Type B pancreatic cell (in vitro differentiated cells): ENCODE results near the gene ITPR3. TPM values are rescaled to one million over a fixed set of nuclear protein-coding genes. Genes with fewer than 3 reads are reported as not detected.
A peak's percentile ranks its signal among the peaks of the same experiment; 100 is the strongest.

ENCODE experiments used
- DNase-seq: peaks from one replicate; pipeline ENCODE4 v3.0.0; 2021; ENCODE audit warnings: mixed read lengths; ENCODE audit not compliant: unreplicated experiment; ENCODE audit errors: extremely low spot score
- H3K27ac Mint-ChIP-seq: 2 replicates; pipeline ENCODE4 v1.8.0; 2021; ENCODE audit warnings: mild to moderate bottlenecking, mixed read lengths
- H3K27me3 Mint-ChIP-seq: 2 replicates; pipeline ENCODE4 v1.8.0; 2021; ENCODE audit warnings: mixed read lengths
- H3K36me3 Mint-ChIP-seq: 2 replicates; pipeline ENCODE4 v1.8.0; 2021; ENCODE audit warnings: mixed read lengths
- H3K4me1 Mint-ChIP-seq: one replicate; pipeline ENCODE4 v1.8.0; 2021; ENCODE audit warnings: mixed read lengths; ENCODE audit not compliant: unreplicated experiment
- H3K4me3 Mint-ChIP-seq: 2 replicates; pipeline ENCODE4 v1.8.0; 2021; ENCODE audit warnings: mild to moderate bottlenecking, mixed read lengths
- H3K9me3 Mint-ChIP-seq: 2 replicates; pipeline ENCODE4 v1.8.0; 2021; ENCODE audit warnings: mixed read lengths
- total RNA-seq: library from RNA; stranded (reverse); gene quantifications from 2 replicates; pipeline ENCODE4 v1.2.1, GENCODE V29; 2021; ENCODE audit warnings: low replicate concordance
- TF ChIP-seq, protein P1 (sequence below): fragments of 200-600 bp; sonication (generic); conservative IDR thresholded peaks from 2 replicates; pipeline ENCODE4 v1.5.0; 2021; ENCODE audit warnings: antibody characterized with exemption, mild to moderate bottlenecking

Gene ITPR3
- total RNA-seq, 1 donor from 2014 or later: 24.6 TPM

DNA sequence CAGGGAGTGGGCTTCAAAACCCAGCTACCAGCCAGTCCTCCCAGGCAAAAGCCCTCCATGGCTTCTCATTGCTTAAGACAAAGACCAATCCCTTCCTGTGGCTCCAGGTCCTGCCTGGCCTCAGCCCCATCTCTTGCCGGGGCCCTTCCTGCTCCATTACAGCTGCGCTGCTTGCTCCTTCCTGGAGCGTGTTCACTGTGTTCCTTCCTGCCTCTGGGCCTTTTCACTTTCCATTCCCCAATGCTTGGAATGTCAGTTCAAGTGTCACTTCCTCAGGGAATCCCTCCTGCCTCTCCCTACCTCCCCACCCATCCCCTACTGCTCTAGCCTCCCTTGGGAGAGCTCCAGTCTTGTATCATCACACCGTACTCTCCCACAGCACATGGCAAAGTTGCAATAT lies 11.1 kb upstream of the ITPR3 start:
- H3K27me3 Mint-ChIP-seq: peaks cover 4% of the 10 kb centered on the region
- H3K27ac Mint-ChIP-seq: peak overlapping the region; percentile 82
- peaks cover 4% of the 10 kb centered on the region for H3K9me3 Mint-ChIP-seq
- no peak for DNase-seq
- TF ChIP-seq, protein P1, sequence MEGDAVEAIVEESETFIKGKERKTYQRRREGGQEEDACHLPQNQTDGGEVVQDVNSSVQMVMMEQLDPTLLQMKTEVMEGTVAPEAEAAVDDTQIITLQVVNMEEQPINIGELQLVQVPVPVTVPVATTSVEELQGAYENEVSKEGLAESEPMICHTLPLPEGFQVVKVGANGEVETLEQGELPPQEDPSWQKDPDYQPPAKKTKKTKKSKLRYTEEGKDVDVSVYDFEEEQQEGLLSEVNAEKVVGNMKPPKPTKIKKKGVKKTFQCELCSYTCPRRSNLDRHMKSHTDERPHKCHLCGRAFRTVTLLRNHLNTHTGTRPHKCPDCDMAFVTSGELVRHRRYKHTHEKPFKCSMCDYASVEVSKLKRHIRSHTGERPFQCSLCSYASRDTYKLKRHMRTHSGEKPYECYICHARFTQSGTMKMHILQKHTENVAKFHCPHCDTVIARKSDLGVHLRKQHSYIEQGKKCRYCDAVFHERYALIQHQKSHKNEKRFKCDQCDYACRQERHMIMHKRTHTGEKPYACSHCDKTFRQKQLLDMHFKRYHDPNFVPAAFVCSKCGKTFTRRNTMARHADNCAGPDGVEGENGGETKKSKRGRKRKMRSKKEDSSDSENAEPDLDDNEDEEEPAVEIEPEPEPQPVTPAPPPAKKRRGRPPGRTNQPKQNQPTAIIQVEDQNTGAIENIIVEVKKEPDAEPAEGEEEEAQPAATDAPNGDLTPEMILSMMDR: no peak
- H3K36me3 Mint-ChIP-seq: no peaks in the 10 kb centered on the region
- peaks cover 27% of the 10 kb centered on the region for H3K4me1 Mint-ChIP-seq
- H3K4me3 Mint-ChIP-seq: peak overlapping the region; percentile 20

DNA sequence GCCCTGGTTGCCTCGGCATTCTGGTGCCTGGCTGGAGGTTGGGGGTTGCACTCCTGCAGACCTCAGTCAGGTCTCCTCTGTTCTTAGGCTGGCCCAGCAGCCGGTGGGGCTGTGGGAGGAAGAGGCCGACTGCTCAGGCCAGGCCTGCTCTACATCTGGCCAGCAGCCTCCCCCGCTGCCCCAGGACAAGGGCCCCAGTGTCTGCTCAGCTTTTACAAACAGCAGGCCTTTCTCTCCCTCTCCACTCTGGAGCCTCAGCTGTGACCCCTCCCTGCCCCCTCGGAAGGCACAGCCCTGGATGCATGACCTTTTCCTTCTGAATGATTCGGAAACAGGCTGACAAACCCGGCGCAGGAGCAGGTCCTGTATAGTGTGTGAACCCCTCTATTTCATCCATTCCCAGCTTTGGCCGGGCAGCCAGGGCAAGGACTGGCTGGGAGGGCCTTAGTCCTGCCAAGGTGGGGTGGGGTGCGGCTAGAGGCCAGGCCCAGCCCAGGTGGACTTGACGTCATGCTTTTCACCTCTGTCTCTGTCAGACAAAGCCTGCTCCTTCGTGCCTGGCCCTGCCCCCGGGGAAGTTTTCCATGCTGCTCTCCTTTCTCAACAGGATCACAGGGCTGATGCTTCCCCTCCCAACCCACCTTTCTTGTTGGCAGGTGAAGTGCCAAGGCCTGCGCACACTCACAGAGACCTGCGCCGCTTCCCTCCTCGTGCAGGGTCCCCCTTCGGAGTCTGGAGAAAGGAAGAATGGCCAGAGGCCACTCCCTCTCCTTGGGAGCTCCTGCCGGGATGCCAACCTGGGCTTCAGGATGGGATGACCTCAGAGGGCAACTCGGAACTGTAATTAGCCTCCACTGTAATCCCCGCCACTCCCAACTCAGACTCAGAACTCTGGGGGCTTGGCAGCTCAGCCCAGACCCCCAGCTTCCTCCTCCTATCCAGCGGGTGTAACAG lies 10.1 kb upstream of the ITPR3 start:
- Mint-ChIP-seq H3K9me3 (no peaks in the 10 kb centered on the region), H3K4me3 (peak overlapping the region; percentile 68), H3K27me3 (peaks cover 4% of the 10 kb centered on the region), H3K27ac (peak overlapping the region; percentile 88), H3K36me3 (no peaks in the 10 kb centered on the region), H3K4me1 (peaks cover 27% of the 10 kb centered on the region)
- TF ChIP-seq, protein P1: no peak
- no peak for DNase-seq

DNA sequence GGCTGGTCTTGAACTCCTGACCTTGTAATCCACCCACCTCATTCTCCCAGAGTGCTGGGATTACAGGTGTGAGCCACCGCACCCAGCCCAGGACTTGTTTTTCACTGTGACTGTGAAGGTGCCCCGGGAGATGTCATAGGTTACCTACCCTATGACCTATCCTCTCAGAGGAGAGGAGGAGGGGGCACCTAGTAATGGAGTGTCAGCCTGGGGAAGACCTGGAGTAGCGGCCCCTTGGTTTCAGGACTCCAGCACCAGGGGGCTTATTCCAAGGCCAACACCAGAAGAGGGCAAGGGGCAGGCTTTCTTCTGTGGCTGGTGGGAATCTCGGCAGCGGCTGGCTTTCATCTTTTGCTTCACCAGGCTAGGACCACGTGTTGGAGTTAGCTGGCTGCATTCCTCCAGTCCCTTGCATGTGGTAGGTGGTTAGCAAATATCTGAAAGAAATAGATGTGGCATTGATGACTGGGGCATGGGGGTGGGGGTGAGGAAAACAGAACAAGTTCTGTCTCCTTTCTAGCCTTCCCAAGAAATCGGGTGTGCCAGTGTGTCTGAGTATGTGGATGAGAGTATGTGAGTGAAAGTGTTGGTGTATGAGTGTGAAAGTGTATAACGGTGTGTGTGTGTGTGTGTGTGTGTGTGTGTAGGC lies 7.9 kb upstream of the ITPR3 start:
- TF ChIP-seq, protein P1: no peak
- H3K4me3 Mint-ChIP-seq: no peak overlapping the region
- peaks cover 6% of the 10 kb centered on the region for H3K27me3 Mint-ChIP-seq
- no peaks in the 10 kb centered on the region for H3K9me3 Mint-ChIP-seq
- H3K36me3 Mint-ChIP-seq: no peaks in the 10 kb centered on the region
- DNase-seq: no peak
- H3K4me1 Mint-ChIP-seq: peaks cover 21% of the 10 kb centered on the region
- peak overlapping the region; percentile 16 for H3K27ac Mint-ChIP-seq

DNA sequence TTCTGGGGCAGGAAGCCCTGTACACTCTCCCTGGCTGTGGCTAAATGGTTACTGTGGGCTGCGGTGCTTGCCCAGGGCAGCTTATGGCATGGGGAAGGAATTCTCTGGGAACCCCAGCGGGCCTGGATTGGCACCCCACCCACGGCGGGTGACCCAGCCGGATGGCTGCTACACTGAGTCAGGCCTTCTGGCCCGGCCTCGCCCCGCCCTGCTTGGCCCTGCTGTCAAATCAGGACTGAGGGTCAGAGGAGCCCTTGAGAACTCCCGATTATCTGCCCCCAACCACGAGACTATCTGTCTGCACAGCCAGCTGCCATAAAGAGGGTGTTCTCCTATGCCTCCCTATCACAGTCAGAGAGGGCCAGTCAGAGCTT lies 7.3 kb upstream of the ITPR3 start:
- H3K4me1 Mint-ChIP-seq: peaks cover 21% of the 10 kb centered on the region
- H3K4me3 Mint-ChIP-seq: no peak overlapping the region
- H3K27ac Mint-ChIP-seq: peak overlapping the region; percentile 16
- no peaks in the 10 kb centered on the region for H3K9me3 Mint-ChIP-seq
- TF ChIP-seq, protein P1: no peak
- DNase-seq: no peak
- H3K36me3 Mint-ChIP-seq: no peaks in the 10 kb centered on the region
- peaks cover 10% of the 10 kb centered on the region for H3K27me3 Mint-ChIP-seq

DNA sequence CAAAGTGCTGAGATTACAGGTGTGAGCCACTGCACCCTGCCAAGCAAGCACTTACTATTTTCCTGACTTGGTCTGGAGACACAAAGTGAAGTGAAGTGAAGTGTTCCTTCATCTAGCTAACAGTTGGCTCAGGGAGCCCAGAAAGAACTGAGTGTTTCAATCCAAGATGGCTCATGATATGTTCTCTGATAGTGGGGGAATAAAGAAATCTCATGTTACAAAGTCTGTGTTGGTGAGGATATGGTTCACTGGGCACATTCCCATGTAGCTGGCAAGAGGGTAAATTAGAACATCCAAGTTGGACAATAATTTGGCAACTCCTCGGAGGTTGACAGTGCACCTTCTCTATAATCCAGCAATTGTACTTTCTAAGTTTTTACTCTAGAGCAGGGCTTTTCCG lies 5.0 kb upstream of the ITPR3 start:
- no peak overlapping the region for H3K4me3 Mint-ChIP-seq
- no peaks in the 10 kb centered on the region for H3K36me3 Mint-ChIP-seq
- TF ChIP-seq, protein P1: no peak
- peaks cover 29% of the 10 kb centered on the region for H3K27me3 Mint-ChIP-seq
- H3K27ac Mint-ChIP-seq: no peak overlapping the region
- H3K9me3 Mint-ChIP-seq: no peaks in the 10 kb centered on the region
- H3K4me1 Mint-ChIP-seq: peaks cover 12% of the 10 kb centered on the region
- DNase-seq: no peak
